Mucosa of rectum (tissue), 2 donors: ENCODE results near the gene PICK1.
A peak's percentile ranks its signal among the peaks of the same experiment; 100 is the strongest.
"Not testable (repeated sequence)": the region's sequence is repeated elsewhere in the genome, so short reads cannot be mapped to it uniquely, and the experiment has no call there.

Experiments
- H3K27ac ChIP-seq, 2 donors: one replicate each; pipeline ENCODE4 v1.7.0; 2013; ENCODE audit warnings: inconsistent platforms in 2 of 2, low read depth in 2 of 2, low read length in 2 of 2
- H3K27me3 ChIP-seq, 2 donors: one replicate each; pipeline ENCODE4 v1.7.0; 2013; ENCODE audit warnings: low read length in 2 of 2; ENCODE audit not compliant: control insufficient read depth in 2 of 2, insufficient read depth in 2 of 2
- H3K36me3 ChIP-seq, 2 donors: one replicate each; pipeline ENCODE4 v1.7.0; 2013; ENCODE audit warnings: low read length in 2 of 2; ENCODE audit not compliant: control insufficient read depth in 2 of 2, insufficient read depth in 2 of 2
- H3K4me1 ChIP-seq, 2 donors: one replicate each; pipeline ENCODE4 v1.7.0; 2013; ENCODE audit warnings: low read length in 2 of 2, mild to moderate bottlenecking in 1 of 2; ENCODE audit not compliant: control insufficient read depth in 2 of 2, insufficient read depth in 2 of 2
- H3K4me3 ChIP-seq, 2 donors: one replicate each; pipeline ENCODE4 v1.7.0; 2013; ENCODE audit warnings: low read length in 2 of 2
- H3K9ac ChIP-seq, 2 donors: one replicate each; pipeline ENCODE4 v1.7.0; 2013; ENCODE audit warnings: low read length in 2 of 2, low read depth in 1 of 2, mild to moderate bottlenecking in 1 of 2
- H3K9me3 ChIP-seq, 2 donors: one replicate each; pipeline ENCODE4 v1.7.0; 2013; ENCODE audit warnings: low read length in 2 of 2; ENCODE audit not compliant: control insufficient read depth in 2 of 2
- donor health status: healthy.
- donor health status: Normal muscosa, but diverticular disease.

The PICK1 gene

GRCh38 chr22:38077595-38077994, 20.4 kb downstream of the PICK1 start:
- peaks cover 12 to 13% of the 10 kb centered on the region in 2 donors for H3K36me3 ChIP-seq
- peaks cover 6 to 7% of the 10 kb centered on the region in 2 donors for H3K27me3 ChIP-seq
- H3K4me1 ChIP-seq, result peaks cover 10 to 15% of the 10 kb centered on the region in 2 donors
- no peaks in the 10 kb centered on the region for H3K9me3 ChIP-seq
- no peak overlapping the region for H3K4me3 ChIP-seq
- H3K9ac ChIP-seq, result no peak overlapping the region
- no peak overlapping the region for H3K27ac ChIP-seq

GRCh38 chr22:38078046-38078840, 21.0 kb downstream of the PICK1 start:
- Histone ChIP-seq H3K4me3 (no peak overlapping the region), H3K9ac (no peak overlapping the region), H3K4me1 (peaks cover 12 to 15% of the 10 kb centered on the region in 2 donors), H3K36me3 (peaks cover 5 to 7% of the 10 kb centered on the region in 2 donors), H3K27ac (no peak overlapping the region), H3K27me3 (peaks cover 6 to 11% of the 10 kb centered on the region in 2 donors), H3K9me3 (no peaks in the 10 kb centered on the region)

GRCh38 chr22:38079208-38079607, 22.0 kb downstream of the PICK1 start:
- H3K27ac ChIP-seq, H3K36me3 ChIP-seq, H3K9me3 ChIP-seq, H3K4me3 ChIP-seq, H3K9ac ChIP-seq: not testable (repeated sequence)
- H3K4me1 ChIP-seq, result peaks cover 12 to 15% of the 10 kb centered on the region in 2 donors
- peaks cover 6 to 12% of the 10 kb centered on the region in 2 donors for H3K27me3 ChIP-seq

GRCh38 chr22:38079804-38080203, 22.6 kb downstream of the PICK1 start:
- no peak overlapping the region for H3K9ac ChIP-seq
- H3K27me3 ChIP-seq, result peaks cover 6 to 12% of the 10 kb centered on the region in 2 donors
- no peaks in the 10 kb centered on the region for H3K9me3 ChIP-seq
- H3K4me3 ChIP-seq, result no peak overlapping the region
- H3K4me1 ChIP-seq, result peaks cover 12 to 15% of the 10 kb centered on the region in 2 donors
- H3K27ac ChIP-seq, result no peak overlapping the region
- peaks cover 1 to 2% of the 10 kb centered on the region in 2 donors for H3K36me3 ChIP-seq

- H3K4me3 ChIP-seq, result peak overlapping the region in 1 of 2 donors; percentile 46
- H3K27ac ChIP-seq, result no peak overlapping the region
- H3K9me3 ChIP-seq, result no peaks in the 10 kb centered on the region
- peaks cover 6 to 12% of the 10 kb centered on the region in 2 donors for H3K27me3 ChIP-seq
- peaks cover 12 to 15% of the 10 kb centered on the region in 2 donors for H3K4me1 ChIP-seq
- H3K36me3 ChIP-seq, result peaks cover 0 to 2% of the 10 kb centered on the region in 2 donors
- H3K9ac ChIP-seq, result no peak overlapping the region
Observed at GRCh38 chr22:38080474-38080849, 23.3 kb downstream of the PICK1 start.

- Histone ChIP-seq H3K27ac (no peak overlapping the region), H3K27me3 (peaks cover 6 to 12% of the 10 kb centered on the region in 2 donors), H3K9ac (peak overlapping the region in 1 of 2 donors; percentile 43), H3K4me3 (peak overlapping the region; percentile 33 to 46), H3K4me1 (peaks cover 12 to 15% of the 10 kb centered on the region in 2 donors), H3K9me3 (no peaks in the 10 kb centered on the region), H3K36me3 (peaks cover 2% of the 10 kb centered on the region in 2 donors)
Observed at GRCh38 chr22:38080850-38081635, 23.8 kb downstream of the PICK1 start.

- H3K9ac ChIP-seq, result no peak overlapping the region
Observed at GRCh38 chr22:38081636-38081940, 24.4 kb downstream of the PICK1 start.

GRCh38 chr22:38081941-38082828, 25.0 kb downstream of the PICK1 start:
- peak overlapping the region in 1 of 2 donors; percentile 46 for H3K4me3 ChIP-seq
- H3K9ac ChIP-seq, result no peak overlapping the region
- peaks cover 12 to 15% of the 10 kb centered on the region in 2 donors for H3K4me1 ChIP-seq
- H3K27me3 ChIP-seq, result peaks cover 6 to 12% of the 10 kb centered on the region in 2 donors
- H3K36me3 ChIP-seq, result peaks cover 6 to 10% of the 10 kb centered on the region in 2 donors
- no peak overlapping the region for H3K27ac ChIP-seq
- H3K9me3 ChIP-seq, result no peaks in the 10 kb centered on the region

More at GRCh38 chr22:38081636-38081940, 24.4 kb downstream of the PICK1 start:
- Histone ChIP-seq H3K4me3 (peak overlapping the region; percentile 3 to 46), H3K9me3 (no peaks in the 10 kb centered on the region), H3K27ac (no peak overlapping the region), H3K4me1 (peaks cover 12 to 15% of the 10 kb centered on the region in 2 donors), H3K27me3 (peaks cover 6 to 12% of the 10 kb centered on the region in 2 donors), H3K36me3 (peaks cover 3 to 7% of the 10 kb centered on the region in 2 donors)

- H3K9ac ChIP-seq, result no peak overlapping the region
- H3K9me3 ChIP-seq, result no peaks in the 10 kb centered on the region
- H3K4me3 ChIP-seq, result no peak overlapping the region
- H3K4me1 ChIP-seq, result peaks cover 12 to 15% of the 10 kb centered on the region in 2 donors
- peaks cover 8 to 17% of the 10 kb centered on the region in 2 donors for H3K36me3 ChIP-seq
- H3K27ac ChIP-seq, result no peak overlapping the region
- H3K27me3 ChIP-seq, result peaks cover 6 to 12% of the 10 kb centered on the region in 2 donors
Observed at GRCh38 chr22:38082986-38083710, 25.9 kb downstream of the PICK1 start.
